Testis (tissue), 2 donors: ENCODE data around the gene SSBP3.

Source experiments
- POLR2A ChIP-seq: fragments of 450-650 bp; IDR thresholded peaks from one replicate; pipeline ENCODE4 v1.6.1; 2017; ENCODE audit warnings: antibody characterized with exemption, mild to moderate bottlenecking, moderate library complexity
- TF ChIP-seq, protein P1 (sequence below), 3 experiments: fragments of 450-650 bp in 2 of 3; fragments of 200-600 bp in 1 of 3; sonication (generic) in 1 of 3; IDR thresholded peaks; one replicate each; pipeline ENCODE4 v1.5.1; 2016 to 2019; ENCODE audit warnings: antibody characterized with exemption in 3 of 3, mild to moderate bottlenecking in 2 of 3, moderate library complexity in 1 of 3

DNA sequence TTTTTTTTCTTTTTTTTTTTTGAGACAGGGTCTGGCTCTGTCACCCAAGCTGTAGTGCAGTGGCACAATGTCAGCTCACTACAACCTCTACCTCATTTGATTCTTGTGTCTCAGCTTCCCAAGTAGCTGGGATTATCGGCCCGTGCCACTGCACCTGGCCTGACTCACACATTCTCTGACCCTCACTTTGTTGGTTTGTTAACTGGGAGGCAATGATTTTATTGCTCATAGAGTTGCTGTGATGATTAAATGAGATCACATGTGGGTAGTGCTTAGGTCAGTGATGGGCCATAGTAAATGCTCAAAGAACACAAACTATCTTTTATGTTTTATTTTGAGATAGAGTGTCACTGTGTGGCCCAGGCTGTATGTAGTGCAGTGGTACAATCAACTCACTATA is 47.3 kb upstream of the SSBP3 start:
- TF ChIP-seq, protein P1, sequence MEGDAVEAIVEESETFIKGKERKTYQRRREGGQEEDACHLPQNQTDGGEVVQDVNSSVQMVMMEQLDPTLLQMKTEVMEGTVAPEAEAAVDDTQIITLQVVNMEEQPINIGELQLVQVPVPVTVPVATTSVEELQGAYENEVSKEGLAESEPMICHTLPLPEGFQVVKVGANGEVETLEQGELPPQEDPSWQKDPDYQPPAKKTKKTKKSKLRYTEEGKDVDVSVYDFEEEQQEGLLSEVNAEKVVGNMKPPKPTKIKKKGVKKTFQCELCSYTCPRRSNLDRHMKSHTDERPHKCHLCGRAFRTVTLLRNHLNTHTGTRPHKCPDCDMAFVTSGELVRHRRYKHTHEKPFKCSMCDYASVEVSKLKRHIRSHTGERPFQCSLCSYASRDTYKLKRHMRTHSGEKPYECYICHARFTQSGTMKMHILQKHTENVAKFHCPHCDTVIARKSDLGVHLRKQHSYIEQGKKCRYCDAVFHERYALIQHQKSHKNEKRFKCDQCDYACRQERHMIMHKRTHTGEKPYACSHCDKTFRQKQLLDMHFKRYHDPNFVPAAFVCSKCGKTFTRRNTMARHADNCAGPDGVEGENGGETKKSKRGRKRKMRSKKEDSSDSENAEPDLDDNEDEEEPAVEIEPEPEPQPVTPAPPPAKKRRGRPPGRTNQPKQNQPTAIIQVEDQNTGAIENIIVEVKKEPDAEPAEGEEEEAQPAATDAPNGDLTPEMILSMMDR (IDR thresholded peaks at IDR 0.05) = no peak
- no peak for TF ChIP-seq POLR2A
